GM21360 (cell line): ENCODE data around the gene PRR14L.
"Not testable (repeated sequence)": the region's sequence is repeated elsewhere in the genome, so short reads cannot be mapped to it uniquely, and the experiment has no call there.

Source experiments
- ATAC-seq: cut with Tn5 transposase; IDR thresholded peaks from one replicate; pipeline ENCODE4 v1.9.1; 2021; ENCODE audit warnings: mild to moderate bottlenecking, moderate library complexity; ENCODE audit not compliant: unreplicated experiment

PRR14L gene

GRCh38 chr22:31742115-31742514 is 7.8 kb downstream of the PRR14L start:
- no peak for ATAC-seq

DNA sequence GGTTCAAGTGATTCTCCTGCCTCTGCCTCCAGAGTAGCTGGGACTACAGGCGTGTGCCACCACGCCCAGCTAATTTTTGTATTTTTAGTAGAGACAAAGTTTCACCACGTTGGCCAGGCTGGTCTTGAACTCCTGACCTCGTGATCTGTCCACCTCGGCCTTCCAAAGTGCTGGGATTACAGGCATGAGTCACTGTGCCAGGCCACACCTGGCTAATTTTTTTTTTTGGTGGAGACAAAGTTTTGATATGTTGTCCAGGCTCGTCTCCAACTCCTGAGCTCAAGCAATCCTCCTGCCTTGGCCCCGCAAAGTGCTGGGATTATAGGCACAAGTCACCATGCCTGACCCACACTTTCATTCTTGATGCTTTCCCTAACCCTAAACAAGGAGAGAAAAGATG is 9.6 kb downstream of the PRR14L start:
- ATAC-seq = not testable (repeated sequence)

DNA sequence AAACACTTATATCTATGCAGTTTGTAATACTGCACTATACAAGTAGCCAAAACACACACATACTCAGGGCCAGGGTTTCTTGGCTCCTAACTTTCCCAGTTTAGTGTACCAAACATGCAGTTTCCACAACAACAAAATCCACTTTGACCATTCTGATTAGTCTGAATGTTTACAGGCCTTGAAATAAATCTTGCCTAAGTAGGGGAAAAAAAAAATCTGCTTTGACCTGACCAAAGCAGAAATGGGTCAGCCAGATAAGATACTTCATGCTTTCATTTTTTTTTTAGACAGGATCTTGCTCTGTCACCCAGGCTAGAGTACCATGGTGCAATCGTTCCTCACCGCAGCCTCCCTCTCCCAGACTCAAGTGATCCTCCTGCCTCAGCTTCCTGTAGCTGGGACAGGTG is 10.1 kb downstream of the PRR14L start:
- no peak for ATAC-seq

- no peak for ATAC-seq
These were observed 11.4 kb downstream of the PRR14L start for GRCh38 chr22:31738566-31738965.

GRCh38 chr22:31737932-31738331 is 12.0 kb downstream of the PRR14L start:
- ATAC-seq = no peak

GRCh38 chr22:31736458-31736857 is 13.5 kb downstream of the PRR14L start:
- no peak for ATAC-seq

DNA sequence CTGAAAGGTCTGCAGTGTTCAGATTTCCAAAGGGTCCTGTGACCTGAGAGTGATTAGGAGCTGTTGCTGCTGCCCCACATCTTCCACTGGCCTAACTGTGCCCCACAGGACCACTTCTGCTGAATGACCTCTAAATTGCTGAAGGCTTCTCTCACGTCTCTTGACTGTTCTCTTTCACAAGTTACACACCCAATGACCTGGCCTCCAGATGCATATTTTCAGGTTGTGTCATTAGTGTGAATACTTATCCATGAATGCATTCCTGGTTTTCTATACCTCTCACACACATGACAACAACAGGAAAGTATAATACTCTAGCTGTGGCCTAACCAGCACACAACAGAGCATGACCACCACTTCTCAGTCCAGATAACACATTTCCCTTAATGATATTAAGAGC is 15.4 kb downstream of the PRR14L start:
- ATAC-seq = no peak

DNA sequence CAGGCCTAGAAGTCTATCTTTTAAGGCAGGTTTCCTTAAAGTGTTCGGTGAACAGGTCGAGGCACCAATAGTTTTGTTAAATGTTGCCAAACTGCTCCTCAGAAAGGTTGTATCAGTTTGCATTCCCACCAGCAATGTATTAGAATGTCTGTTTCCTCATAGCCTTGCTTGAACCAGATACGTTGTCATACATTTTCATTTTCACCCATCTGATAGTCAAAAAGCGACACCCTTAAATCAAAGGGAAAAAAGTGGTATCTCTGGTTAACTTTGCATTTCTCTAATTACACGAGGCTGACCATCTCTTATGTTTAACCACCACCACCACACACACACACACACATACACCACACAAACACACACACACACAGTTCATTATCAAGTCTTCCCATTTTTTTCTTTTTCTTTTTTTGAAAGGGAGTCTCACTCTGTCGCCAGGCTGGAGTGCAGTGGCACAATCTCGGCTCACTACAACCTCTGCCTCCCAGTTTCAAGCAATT is 16.3 kb downstream of the PRR14L start:
- ATAC-seq = no peak

GRCh38 chr22:31732089-31732829 is 17.7 kb downstream of the PRR14L start:
- no peak for ATAC-seq

DNA sequence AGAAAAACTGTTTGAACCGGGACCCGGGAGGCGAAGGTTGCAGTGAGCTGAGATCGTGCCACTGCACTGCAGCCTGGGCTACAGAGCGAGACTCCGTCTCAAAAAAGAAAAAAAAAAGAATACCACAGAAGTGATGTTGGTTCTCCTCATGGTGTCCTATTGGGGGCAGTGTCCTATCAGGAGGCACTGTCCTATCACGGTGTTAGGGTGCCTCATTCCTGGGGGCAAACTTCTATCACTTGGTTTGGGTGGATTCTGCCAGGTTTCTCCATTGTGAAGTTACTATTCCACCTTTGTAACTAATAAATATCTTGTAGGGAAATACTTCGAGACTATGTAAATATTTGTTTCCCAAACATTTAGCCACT is 19.6 kb downstream of the PRR14L start:
- no peak for ATAC-seq

DNA sequence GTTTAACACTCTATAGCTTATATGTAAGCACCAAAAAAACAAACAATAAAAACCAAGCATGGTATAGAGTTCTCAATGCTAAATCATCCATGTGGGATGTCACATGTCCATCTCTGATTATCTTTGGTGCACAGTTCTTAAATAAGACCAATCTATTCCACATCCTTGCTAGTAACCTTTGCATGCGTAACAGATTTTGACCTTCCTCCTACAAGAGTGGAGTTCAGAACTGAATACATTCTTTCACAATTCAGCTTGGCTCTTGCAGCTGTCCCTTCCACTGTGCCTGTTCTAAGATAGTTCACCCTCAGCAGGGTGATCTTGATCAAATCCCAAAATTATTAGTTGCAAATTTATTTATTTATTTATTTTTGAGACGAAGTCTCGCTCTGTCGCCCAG is 21.1 kb downstream of the PRR14L start:
- ATAC-seq = no peak

GRCh38 chr22:31726692-31727091 is 23.2 kb downstream of the PRR14L start:
- ATAC-seq = no peak

DNA sequence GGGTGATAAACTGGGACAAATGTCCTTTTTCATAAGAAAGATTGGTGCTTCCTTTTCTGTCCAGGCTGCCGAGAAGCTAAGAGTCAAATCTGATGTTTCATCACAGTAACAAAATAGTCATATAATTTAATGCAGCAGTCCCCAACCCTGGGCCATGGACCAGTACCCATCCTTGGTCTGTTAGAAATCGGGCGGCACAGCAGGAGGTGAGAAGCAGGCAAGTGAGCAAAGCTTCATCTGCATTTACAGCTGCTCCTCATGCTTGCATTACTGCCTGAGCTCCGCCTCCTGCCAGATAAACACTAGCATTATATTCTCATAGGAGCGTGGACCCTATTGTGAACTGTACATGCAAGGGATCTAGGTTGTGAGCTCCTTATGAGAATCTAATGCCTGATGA is 26.2 kb downstream of the PRR14L start:
- ATAC-seq = no peak

GRCh38 chr22:31719850-31720471 is 30.0 kb downstream of the PRR14L start:
- no peak for ATAC-seq

DNA sequence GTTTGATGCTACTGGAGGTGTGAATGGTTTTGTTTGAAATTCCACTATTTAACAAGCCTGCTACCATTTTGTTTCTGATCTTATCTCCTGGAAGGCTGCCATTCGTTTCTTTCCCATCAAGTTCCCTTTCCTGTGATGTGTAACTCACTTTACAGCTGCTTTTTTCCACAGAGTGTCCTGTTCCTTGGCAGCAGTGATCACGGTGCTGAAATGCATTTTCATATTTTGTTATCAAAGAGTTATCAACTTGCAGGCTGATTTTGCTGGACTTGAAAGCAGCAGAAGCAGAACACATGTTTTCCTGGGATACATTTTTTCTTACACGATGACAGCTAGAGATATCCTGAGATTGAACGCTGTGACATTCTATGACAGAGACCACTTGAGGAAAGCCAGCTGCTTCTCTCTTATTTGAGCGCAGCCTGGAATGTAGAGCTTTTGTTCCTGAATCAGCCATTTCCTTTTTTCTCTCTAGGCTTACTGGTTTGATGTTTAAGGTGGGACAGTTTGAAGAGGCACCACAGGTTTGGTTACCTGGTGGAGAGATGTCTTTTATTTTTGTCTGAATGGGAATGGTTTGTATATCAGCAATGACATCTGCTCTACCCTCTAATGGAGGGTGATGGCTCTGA is 34.7 kb downstream of the PRR14L start:
- ATAC-seq = no peak

- not testable (repeated sequence) for ATAC-seq
These were observed 38.7 kb downstream of the PRR14L start for GRCh38 chr22:31711226-31711625.

DNA sequence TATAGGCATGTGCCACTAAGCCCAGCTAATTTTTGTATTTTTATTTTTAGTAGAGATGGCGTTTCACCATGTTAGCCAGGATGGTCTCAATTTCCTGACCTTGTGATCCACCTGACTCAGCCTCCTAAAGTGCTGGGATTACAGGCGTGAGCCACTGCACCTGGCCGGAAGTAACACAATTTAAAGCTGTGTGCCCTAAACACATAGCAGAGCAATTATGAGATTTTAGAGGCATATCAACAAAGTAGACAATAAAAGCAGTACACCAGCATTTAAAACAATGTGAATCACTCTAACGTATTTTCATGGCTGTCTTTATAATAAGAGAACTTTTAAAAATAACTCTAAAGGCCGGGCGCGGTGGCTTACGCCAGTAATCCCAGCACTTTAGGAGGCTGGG is 42.4 kb downstream of the PRR14L start:
- no peak for ATAC-seq

DNA sequence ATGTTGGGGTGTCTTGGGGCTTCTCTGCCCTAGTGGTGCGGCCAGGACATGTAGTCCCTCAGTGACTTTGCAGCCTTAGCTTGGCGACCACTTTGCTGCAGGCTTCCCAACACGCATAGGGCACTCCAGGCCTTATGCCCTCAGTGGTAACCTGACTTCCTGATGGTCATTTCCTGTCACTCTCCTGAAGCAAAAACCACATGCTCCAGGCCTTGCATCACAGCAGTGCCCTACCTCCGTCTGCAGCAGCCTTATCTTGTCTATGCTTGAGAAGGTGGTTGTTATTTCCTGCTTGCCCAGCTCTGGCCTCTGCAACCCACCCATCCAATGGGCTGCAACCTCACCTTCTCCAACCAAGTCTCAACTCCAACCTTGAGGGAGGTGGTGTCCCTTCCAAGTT is 54.5 kb downstream of the PRR14L start:
- ATAC-seq = no peak

GRCh38 chr22:31694046-31694445 is 55.9 kb downstream of the PRR14L start:
- not testable (repeated sequence) for ATAC-seq

DNA sequence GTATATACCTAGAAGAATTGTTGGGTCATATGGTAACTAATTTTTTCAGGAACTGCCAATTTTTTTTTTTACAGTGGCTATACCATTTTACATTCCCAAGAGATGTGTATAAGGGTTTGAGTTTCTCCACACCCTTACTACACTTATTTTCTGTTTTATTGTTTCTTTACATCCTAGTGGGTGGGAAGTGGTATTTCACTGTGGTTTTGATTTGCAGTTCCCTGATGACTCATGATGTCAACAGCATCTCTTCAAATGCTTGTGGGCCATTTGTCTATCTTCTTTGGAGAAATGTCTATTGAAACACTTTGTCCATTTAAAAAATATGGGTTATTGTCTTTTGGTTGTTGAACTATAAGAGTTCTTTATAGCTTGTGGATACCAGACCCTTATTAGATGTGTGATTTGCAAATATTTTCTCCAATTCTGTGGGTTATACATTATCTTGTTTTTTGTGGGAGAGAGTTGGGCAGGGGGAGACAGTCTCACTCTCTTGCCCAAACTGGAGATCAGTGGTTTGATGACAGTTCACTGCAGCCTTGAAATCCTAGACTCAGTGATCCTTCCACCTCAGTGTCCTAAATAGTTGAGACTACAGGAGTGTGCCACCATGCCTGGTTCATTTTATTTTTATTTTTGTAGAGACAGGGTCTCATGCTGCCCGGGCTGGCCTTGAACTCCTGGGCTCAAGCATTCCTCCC is 57.6 kb downstream of the PRR14L start:
- no peak for ATAC-seq

DNA sequence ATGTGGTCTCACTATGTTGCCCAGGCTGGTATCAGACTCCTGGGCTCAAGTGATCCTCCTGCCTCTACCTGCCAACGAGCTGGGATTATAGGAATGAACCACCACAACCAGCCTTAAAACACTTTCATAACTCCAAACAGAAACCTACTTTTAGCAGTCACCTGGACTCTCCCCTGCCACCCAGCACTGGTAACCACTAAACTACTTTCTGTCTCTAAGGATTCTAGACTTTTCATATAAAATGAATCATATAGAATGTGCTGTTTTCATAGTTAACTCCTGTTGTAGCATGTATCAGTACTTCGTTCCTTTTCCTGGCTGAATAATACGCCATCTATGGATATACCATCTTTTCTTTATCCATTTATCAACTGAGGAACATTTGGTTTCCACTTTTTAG is 58.5 kb downstream of the PRR14L start:
- no peak for ATAC-seq
